Measurements from ENCODE around the gene MRPL17. TPM values are rescaled to one million over a fixed set of nuclear protein-coding genes. Genes with fewer than 3 reads are reported as not detected.
"Not testable (repeated sequence)": the region's sequence is repeated elsewhere in the genome, so short reads cannot be mapped to it uniquely, and the experiment has no call there.

The MRPL17 gene
- total and polyA plus RNA-seq, 2 donors (not counting 1 experiment from before 2014, with no cell fraction given), result 44.4 to 53.2 TPM

DNA sequence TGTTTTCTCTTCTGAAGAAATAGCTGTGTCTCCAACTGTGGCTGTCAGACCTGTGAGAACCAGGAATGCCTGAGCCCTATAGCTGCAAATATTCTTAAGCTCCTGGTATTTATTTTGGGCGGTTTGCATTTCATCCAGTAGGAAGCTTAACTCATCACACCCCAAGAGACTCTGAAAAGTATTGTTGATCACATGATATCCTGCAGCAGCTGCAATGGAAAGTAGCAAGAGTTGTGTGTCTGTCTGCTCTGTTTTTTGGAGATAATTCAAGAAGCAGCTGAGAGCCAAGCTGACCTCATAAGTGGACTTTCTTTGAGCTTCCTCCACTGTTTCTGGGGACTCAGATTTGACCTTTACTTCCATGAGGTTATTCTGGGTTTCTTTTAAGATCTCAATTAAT, 36.4 kb upstream of the MRPL17 start:
- no peak overlapping the region for H3K4me2 ChIP-seq (ENCODE audit: extremely low read depth, insufficient read depth, low read length)
- no peak overlapping the region for H3K4me3 ChIP-seq (replicated peaks in 1 of 4; ENCODE audit: control extremely low read depth in 1 of 4, insufficient read depth in 1 of 4, low read depth in 3 of 4, low read length in 4 of 4)
- H4K20me1 ChIP-seq (ENCODE audit: control insufficient read depth, extremely low read depth, insufficient read depth, low read length), result no peaks in the 10 kb centered on the region
- TF ChIP-seq EZH2 (IDR thresholded peaks at IDR 0.05; ENCODE audit: low read length, missing control alignments), result no peak
- TF ChIP-seq, protein P1, sequence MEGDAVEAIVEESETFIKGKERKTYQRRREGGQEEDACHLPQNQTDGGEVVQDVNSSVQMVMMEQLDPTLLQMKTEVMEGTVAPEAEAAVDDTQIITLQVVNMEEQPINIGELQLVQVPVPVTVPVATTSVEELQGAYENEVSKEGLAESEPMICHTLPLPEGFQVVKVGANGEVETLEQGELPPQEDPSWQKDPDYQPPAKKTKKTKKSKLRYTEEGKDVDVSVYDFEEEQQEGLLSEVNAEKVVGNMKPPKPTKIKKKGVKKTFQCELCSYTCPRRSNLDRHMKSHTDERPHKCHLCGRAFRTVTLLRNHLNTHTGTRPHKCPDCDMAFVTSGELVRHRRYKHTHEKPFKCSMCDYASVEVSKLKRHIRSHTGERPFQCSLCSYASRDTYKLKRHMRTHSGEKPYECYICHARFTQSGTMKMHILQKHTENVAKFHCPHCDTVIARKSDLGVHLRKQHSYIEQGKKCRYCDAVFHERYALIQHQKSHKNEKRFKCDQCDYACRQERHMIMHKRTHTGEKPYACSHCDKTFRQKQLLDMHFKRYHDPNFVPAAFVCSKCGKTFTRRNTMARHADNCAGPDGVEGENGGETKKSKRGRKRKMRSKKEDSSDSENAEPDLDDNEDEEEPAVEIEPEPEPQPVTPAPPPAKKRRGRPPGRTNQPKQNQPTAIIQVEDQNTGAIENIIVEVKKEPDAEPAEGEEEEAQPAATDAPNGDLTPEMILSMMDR (conservative IDR thresholded peaks at IDR 0.05 in 1 of 2, IDR thresholded peaks at IDR 0.05 in 1 of 2; ENCODE audit: low read depth in 1 of 2, low read length in 2 of 2), result no peak
- H3K9me3 ChIP-seq (ENCODE audit: control insufficient read depth, insufficient read depth, low read depth, low read length), result no peaks in the 10 kb centered on the region
- H3K9ac ChIP-seq (ENCODE audit: insufficient read depth, low read length), result no peak overlapping the region
- no peaks in the 10 kb centered on the region for H3K36me3 ChIP-seq (ENCODE audit: control insufficient read depth, insufficient read depth, low read length)
- DNase-seq (ENCODE audit: low read depth in 2 of 2), result no peak
- H3K27ac ChIP-seq (ENCODE audit: insufficient read depth, low read length), result no peak overlapping the region
- H3K79me2 ChIP-seq (ENCODE audit: control insufficient read depth, insufficient read depth, low read length), result no peaks in the 10 kb centered on the region
- H3K4me1 ChIP-seq (ENCODE audit: control insufficient read depth, extremely low read depth, insufficient read depth, low read length), result no peaks in the 10 kb centered on the region
- H3K27me3 ChIP-seq (ENCODE audit: control insufficient read depth, insufficient read depth, low read length), result peaks cover 8% of the 10 kb centered on the region
- no peak overlapping the region for H2AFZ ChIP-seq (ENCODE audit: low read length)

DNA sequence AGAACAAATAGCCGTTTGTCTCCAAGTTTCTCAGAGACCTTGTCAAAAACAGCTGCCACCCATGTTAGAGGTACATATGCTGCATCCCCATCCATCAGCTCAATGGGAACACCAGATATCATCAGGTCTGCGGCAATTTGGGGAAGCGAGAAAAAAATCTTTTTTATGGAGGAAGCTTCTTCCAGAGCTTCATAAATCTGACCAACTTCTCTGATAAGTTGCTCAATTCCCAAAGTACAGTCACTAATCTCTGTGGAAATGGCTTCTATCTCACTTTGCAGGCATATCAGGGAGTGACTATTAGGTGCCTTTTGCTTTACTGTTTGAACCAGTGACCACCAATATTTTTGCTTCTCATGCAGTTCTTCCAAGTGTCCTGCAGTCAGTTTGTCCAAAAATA, 34.3 kb upstream of the MRPL17 start:
- TF ChIP-seq EZH2 (IDR thresholded peaks at IDR 0.05; ENCODE audit: low read length, missing control alignments), result no peak
- TF ChIP-seq, protein P1 (conservative IDR thresholded peaks at IDR 0.05 in 1 of 2, IDR thresholded peaks at IDR 0.05 in 1 of 2; ENCODE audit: low read depth in 1 of 2, low read length in 2 of 2), result no peak
- Histone ChIP-seq H3K4me3 (replicated peaks in 1 of 4; ENCODE audit: control extremely low read depth in 1 of 4, insufficient read depth in 1 of 4, low read depth in 3 of 4, low read length in 4 of 4) (no peak overlapping the region), H4K20me1 (ENCODE audit: control insufficient read depth, extremely low read depth, insufficient read depth, low read length) (no peaks in the 10 kb centered on the region), H3K27me3 (ENCODE audit: control insufficient read depth, insufficient read depth, low read length) (peaks cover 8% of the 10 kb centered on the region), H3K9me3 (ENCODE audit: control insufficient read depth, insufficient read depth, low read depth, low read length) (no peaks in the 10 kb centered on the region), H3K4me2 (ENCODE audit: extremely low read depth, insufficient read depth, low read length) (no peak overlapping the region), H3K36me3 (ENCODE audit: control insufficient read depth, insufficient read depth, low read length) (no peaks in the 10 kb centered on the region), H3K9ac (ENCODE audit: insufficient read depth, low read length) (no peak overlapping the region), H3K27ac (ENCODE audit: insufficient read depth, low read length) (no peak overlapping the region), H2AFZ (ENCODE audit: low read length) (no peak overlapping the region), H3K4me1 (ENCODE audit: control insufficient read depth, extremely low read depth, insufficient read depth, low read length) (no peaks in the 10 kb centered on the region), H3K79me2 (ENCODE audit: control insufficient read depth, insufficient read depth, low read length) (no peaks in the 10 kb centered on the region)
- no peak for DNase-seq (ENCODE audit: low read depth in 2 of 2)

DNA sequence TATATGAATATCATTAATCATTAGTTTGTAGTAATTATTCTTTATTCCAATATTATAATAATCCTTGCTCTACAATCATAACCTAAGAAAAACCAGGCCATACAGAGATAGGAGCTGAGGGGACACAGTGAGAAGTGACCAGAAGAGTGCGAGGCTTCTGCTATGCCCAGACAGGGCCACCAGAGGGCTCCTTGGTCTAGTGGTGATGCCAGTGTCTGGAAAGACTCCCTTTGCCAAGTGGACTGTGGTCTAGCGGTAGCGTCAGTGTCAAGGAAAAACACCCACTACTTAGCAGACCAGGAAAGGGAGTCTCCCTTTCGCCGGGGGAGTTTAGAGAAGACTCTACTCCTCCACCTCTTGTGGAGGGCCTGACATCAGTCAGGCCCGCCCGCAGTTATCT, 28.4 kb upstream of the MRPL17 start:
- not testable (repeated sequence) for H2AFZ ChIP-seq (ENCODE audit: low read length); H3K9ac ChIP-seq (ENCODE audit: insufficient read depth, low read length); H3K4me3 ChIP-seq (replicated peaks in 1 of 4; ENCODE audit: control extremely low read depth in 1 of 4, insufficient read depth in 1 of 4, low read depth in 3 of 4, low read length in 4 of 4); H3K4me1 ChIP-seq (ENCODE audit: control insufficient read depth, extremely low read depth, insufficient read depth, low read length); H3K27ac ChIP-seq (ENCODE audit: insufficient read depth, low read length); H4K20me1 ChIP-seq (ENCODE audit: control insufficient read depth, extremely low read depth, insufficient read depth, low read length); H3K4me2 ChIP-seq (ENCODE audit: extremely low read depth, insufficient read depth, low read length); H3K79me2 ChIP-seq (ENCODE audit: control insufficient read depth, insufficient read depth, low read length); H3K27me3 ChIP-seq (ENCODE audit: control insufficient read depth, insufficient read depth, low read length); H3K9me3 ChIP-seq (ENCODE audit: control insufficient read depth, insufficient read depth, low read depth, low read length); H3K36me3 ChIP-seq (ENCODE audit: control insufficient read depth, insufficient read depth, low read length); DNase-seq (ENCODE audit: low read depth in 2 of 2)
- TF ChIP-seq, protein P1 (conservative IDR thresholded peaks at IDR 0.05 in 1 of 2, IDR thresholded peaks at IDR 0.05 in 1 of 2; ENCODE audit: low read depth in 1 of 2, low read length in 2 of 2), result peak; percentile 22 to 48

Data from fibroblast of lung (primary cell).